HepG2 (cell line): Measurements from ENCODE around the gene NUP85. TPM values are rescaled to one million over a fixed set of nuclear protein-coding genes. Genes with fewer than 3 reads are reported as not detected.

Experiments
- AGO1 ChIP-seq: fragments of 200-400 bp; formaldehyde crosslinking; IDR thresholded peaks from 2 replicates; pipeline ENCODE4 v1.6.1; 2017; ENCODE audit warnings: mild to moderate bottlenecking, low read depth, low read length, moderate library complexity; ENCODE audit not compliant: poor library complexity, severe bottlenecking
- ARID2 ChIP-seq: sonication (generic); formaldehyde crosslinking; IDR thresholded peaks from 2 replicates; pipeline ENCODE4 v1.8.1; 2022; ENCODE audit warnings: mild to moderate bottlenecking, missing genetic modification reagents, borderline replicate concordance
- ARNT ChIP-seq: fragments of 450-650 bp; IDR thresholded peaks from 2 replicates; pipeline ENCODE4 v1.6.1; 2017
- FOXA1 ChIP-seq, 2 experiments: fragments of 450-650 bp in 1 of 2; sonication (generic) in 1 of 2; formaldehyde crosslinking in 1 of 2; IDR thresholded peaks; 2 replicates each; pipeline versions ENCODE4 v1.4.0 to v1.6.1; 2016 to 2020; ENCODE audit warnings: missing genetic modification reagents in 1 of 2
- GPN1 ChIP-seq: sonication (generic); formaldehyde crosslinking; IDR thresholded peaks from 2 replicates; pipeline ENCODE4 v1.5.1; 2020; ENCODE audit warnings: missing genetic modification reagents, borderline replicate concordance
- PCBP1 ChIP-seq: fragments of 200-400 bp; formaldehyde crosslinking; IDR thresholded peaks from 2 replicates; pipeline ENCODE4 v1.6.1; 2017; ENCODE audit warnings: mild to moderate bottlenecking, low read depth, low read length, borderline replicate concordance
- SNAPC2 ChIP-seq: sonication (generic); formaldehyde crosslinking; IDR thresholded peaks from 2 replicates; pipeline ENCODE4 v1.8.1; 2022; ENCODE audit warnings: mild to moderate bottlenecking, missing genetic modification reagents
- TAF1 ChIP-seq: sonication (generic); formaldehyde crosslinking; IDR thresholded peaks from 2 replicates; pipeline ENCODE4 v1.4.0; 2020; ENCODE audit warnings: missing genetic modification reagents
- ZNF121 ChIP-seq: sonication (generic); formaldehyde crosslinking; IDR thresholded peaks from 2 replicates; pipeline ENCODE4 v1.5.0; 2020; ENCODE audit warnings: mild to moderate bottlenecking, missing genetic modification reagents
- ZNF343 ChIP-seq: sonication (generic); formaldehyde crosslinking; IDR thresholded peaks from 2 replicates; pipeline ENCODE4 v1.4.0; 2020; ENCODE audit warnings: mild to moderate bottlenecking, missing genetic modification reagents
- ZNF724P ChIP-seq: sonication (generic); formaldehyde crosslinking; IDR thresholded peaks from 2 replicates; pipeline ENCODE4 v1.8.0; 2022; ENCODE audit warnings: missing genetic modification reagents, borderline replicate concordance
- ZNF747 ChIP-seq: sonication (generic); formaldehyde crosslinking; IDR thresholded peaks from 2 replicates; pipeline ENCODE4 v1.8.1; 2023; ENCODE audit warnings: missing genetic modification reagents, mild to moderate bottlenecking, borderline replicate concordance
- ZSCAN22 ChIP-seq: sonication (generic); formaldehyde crosslinking; IDR thresholded peaks from 2 replicates; pipeline ENCODE4 v1.4.0; 2020; ENCODE audit warnings: mild to moderate bottlenecking, missing genetic modification reagents
- polyA plus RNA-seq, 8 experiments: library from polyadenylated mRNA; depleted of rRNA in 3 of 8; stranded (reverse) in 7 of 8; unstranded in 1 of 8; fragments of >200 nt; fragmentation: Illumina TruSeq in 4 of 8; extraction: Trizol in 4 of 8; gene quantifications; 2 replicates each; pipeline versions ENCODE4 v1.2.1 to v1.2.3, GENCODE V29; 2011 to 2016; ENCODE audit warnings: low read depth in 4 of 8, missing spikeins in 1 of 8, mixed read lengths in 1 of 8; ENCODE audit not compliant: insufficient read depth in 1 of 8
- total RNA-seq, 5 experiments: library from RNA; depleted of rRNA; stranded (reverse); fragments of >200 nt; fragmentation: Illumina TruSeq; extraction: Trizol; gene quantifications; 2 replicates each; pipeline ENCODE4 v1.2.3, GENCODE V29; 2016; ENCODE audit warnings: low read depth in 1 of 5
- TF ChIP-seq, protein P1 (sequence below): fragments of 450-650 bp; IDR thresholded peaks from 2 replicates; pipeline ENCODE4 v1.6.1; 2017
- TF ChIP-seq, protein P2 (sequence below): sonication (generic); formaldehyde crosslinking; IDR thresholded peaks from 2 replicates; pipeline ENCODE4 v1.4.0; 2020; ENCODE audit warnings: missing genetic modification reagents, borderline replicate concordance
- TF ChIP-seq, protein P3 (sequence below): sonication (generic); formaldehyde crosslinking; IDR thresholded peaks from 2 replicates; pipeline ENCODE4 v1.8.0; 2022; ENCODE audit warnings: missing genetic modification reagents, mild to moderate bottlenecking, moderate library complexity, borderline replicate concordance
- TF ChIP-seq, protein P4 (sequence below): sonication (generic); formaldehyde crosslinking; IDR thresholded peaks from 2 replicates; pipeline ENCODE4 v1.4.0; 2020; ENCODE audit warnings: mild to moderate bottlenecking, missing genetic modification reagents, borderline replicate concordance

Gene NUP85
- total and polyA plus RNA-seq, 2 of the 13 experiments (the other 11 are each of a cell fraction or from before 2014, with no cell fraction given) = 89.1 to 124 TPM

DNA sequence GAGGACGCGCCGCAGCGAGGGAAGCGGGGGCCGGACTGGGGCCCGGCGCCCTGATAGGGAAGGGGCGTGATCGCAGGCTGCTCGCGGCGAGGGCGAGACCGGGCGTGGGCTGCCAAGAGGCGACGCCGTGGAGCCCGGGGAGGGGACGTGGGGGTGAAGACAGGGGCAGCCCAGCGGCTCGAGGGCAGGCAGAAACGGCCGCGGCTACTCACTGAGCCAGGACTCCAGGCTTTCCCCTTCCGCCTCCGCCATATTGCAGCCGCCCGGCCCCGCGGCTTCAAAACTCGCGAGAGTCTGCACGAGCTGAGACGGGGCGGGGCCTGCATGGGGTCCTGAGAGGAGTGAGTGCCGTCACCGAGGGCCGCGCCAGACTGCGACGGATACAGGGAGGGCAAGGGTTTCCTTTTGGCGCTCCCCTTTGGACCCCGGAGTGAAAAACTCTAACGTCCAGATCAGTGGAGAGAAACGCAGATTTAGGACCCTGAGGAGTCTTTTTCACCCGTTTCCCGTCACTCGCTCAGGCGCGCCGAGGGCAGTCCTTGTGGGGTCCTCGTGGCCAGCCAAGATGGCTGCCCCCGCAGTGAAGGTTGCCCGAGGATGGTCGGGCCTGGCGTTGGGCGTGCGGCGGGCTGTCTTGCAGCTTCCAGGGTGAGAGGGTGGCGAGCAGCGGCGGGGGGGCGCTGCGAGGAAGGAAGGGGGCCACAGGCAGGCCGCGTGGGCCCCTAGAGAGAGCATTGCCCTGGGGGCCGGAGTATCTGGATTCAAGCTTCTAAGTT, 56.0 kb downstream of the NUP85 start, which contains the start of the genes GGA3 and MRPS7 (continued):
- peak; percentile 17 for TF ChIP-seq ZNF724P (CRISPR knock-in tag)
- TF ChIP-seq, protein P1, sequence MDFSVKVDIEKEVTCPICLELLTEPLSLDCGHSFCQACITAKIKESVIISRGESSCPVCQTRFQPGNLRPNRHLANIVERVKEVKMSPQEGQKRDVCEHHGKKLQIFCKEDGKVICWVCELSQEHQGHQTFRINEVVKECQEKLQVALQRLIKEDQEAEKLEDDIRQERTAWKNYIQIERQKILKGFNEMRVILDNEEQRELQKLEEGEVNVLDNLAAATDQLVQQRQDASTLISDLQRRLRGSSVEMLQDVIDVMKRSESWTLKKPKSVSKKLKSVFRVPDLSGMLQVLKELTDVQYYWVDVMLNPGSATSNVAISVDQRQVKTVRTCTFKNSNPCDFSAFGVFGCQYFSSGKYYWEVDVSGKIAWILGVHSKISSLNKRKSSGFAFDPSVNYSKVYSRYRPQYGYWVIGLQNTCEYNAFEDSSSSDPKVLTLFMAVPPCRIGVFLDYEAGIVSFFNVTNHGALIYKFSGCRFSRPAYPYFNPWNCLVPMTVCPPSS = no peak
- no peak for TF ChIP-seq GPN1 (CRISPR knock-in tag)
- TF ChIP-seq ARNT = no peak
- TF ChIP-seq ZNF121 = no peak
- TF ChIP-seq, protein P2, sequence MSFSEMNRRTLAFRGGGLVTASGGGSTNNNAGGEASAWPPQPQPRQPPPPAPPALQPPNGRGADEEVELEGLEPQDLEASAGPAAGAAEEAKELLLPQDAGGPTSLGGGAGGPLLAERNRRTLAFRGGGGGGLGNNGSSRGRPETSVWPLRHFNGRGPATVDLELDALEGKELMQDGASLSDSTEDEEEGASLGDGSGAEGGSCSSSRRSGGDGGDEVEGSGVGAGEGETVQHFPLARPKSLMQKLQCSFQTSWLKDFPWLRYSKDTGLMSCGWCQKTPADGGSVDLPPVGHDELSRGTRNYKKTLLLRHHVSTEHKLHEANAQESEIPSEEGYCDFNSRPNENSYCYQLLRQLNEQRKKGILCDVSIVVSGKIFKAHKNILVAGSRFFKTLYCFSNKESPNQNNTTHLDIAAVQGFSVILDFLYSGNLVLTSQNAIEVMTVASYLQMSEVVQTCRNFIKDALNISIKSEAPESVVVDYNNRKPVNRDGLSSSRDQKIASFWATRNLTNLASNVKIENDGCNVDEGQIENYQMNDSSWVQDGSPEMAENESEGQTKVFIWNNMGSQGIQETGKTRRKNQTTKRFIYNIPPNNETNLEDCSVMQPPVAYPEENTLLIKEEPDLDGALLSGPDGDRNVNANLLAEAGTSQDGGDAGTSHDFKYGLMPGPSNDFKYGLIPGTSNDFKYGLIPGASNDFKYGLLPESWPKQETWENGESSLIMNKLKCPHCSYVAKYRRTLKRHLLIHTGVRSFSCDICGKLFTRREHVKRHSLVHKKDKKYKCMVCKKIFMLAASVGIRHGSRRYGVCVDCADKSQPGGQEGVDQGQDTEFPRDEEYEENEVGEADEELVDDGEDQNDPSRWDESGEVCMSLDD (CRISPR knock-in tag) = no peak
- TF ChIP-seq ZSCAN22 = no peak
- peak; percentile 90 for TF ChIP-seq PCBP1
- peak; percentile 99 for TF ChIP-seq TAF1 (CRISPR knock-in tag)
- TF ChIP-seq AGO1 = peak; percentile 66
- no peak; the same call in 1 of the 2 replicates for TF ChIP-seq ZNF343 (CRISPR knock-in tag)
- TF ChIP-seq SNAPC2 (CRISPR knock-in tag) = peak; percentile 87; the same call in 1 of the 2 replicates
- peak; percentile 87 for TF ChIP-seq ZNF747 (CRISPR knock-in tag)
- TF ChIP-seq, protein P3, sequence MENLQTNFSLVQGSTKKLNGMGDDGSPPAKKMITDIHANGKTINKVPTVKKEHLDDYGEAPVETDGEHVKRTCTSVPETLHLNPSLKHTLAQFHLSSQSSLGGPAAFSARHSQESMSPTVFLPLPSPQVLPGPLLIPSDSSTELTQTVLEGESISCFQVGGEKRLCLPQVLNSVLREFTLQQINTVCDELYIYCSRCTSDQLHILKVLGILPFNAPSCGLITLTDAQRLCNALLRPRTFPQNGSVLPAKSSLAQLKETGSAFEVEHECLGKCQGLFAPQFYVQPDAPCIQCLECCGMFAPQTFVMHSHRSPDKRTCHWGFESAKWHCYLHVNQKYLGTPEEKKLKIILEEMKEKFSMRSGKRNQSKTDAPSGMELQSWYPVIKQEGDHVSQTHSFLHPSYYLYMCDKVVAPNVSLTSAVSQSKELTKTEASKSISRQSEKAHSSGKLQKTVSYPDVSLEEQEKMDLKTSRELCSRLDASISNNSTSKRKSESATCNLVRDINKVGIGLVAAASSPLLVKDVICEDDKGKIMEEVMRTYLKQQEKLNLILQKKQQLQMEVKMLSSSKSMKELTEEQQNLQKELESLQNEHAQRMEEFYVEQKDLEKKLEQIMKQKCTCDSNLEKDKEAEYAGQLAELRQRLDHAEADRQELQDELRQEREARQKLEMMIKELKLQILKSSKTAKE = peak; percentile 38; the same call in 1 of the 2 replicates
- TF ChIP-seq, protein P4, sequence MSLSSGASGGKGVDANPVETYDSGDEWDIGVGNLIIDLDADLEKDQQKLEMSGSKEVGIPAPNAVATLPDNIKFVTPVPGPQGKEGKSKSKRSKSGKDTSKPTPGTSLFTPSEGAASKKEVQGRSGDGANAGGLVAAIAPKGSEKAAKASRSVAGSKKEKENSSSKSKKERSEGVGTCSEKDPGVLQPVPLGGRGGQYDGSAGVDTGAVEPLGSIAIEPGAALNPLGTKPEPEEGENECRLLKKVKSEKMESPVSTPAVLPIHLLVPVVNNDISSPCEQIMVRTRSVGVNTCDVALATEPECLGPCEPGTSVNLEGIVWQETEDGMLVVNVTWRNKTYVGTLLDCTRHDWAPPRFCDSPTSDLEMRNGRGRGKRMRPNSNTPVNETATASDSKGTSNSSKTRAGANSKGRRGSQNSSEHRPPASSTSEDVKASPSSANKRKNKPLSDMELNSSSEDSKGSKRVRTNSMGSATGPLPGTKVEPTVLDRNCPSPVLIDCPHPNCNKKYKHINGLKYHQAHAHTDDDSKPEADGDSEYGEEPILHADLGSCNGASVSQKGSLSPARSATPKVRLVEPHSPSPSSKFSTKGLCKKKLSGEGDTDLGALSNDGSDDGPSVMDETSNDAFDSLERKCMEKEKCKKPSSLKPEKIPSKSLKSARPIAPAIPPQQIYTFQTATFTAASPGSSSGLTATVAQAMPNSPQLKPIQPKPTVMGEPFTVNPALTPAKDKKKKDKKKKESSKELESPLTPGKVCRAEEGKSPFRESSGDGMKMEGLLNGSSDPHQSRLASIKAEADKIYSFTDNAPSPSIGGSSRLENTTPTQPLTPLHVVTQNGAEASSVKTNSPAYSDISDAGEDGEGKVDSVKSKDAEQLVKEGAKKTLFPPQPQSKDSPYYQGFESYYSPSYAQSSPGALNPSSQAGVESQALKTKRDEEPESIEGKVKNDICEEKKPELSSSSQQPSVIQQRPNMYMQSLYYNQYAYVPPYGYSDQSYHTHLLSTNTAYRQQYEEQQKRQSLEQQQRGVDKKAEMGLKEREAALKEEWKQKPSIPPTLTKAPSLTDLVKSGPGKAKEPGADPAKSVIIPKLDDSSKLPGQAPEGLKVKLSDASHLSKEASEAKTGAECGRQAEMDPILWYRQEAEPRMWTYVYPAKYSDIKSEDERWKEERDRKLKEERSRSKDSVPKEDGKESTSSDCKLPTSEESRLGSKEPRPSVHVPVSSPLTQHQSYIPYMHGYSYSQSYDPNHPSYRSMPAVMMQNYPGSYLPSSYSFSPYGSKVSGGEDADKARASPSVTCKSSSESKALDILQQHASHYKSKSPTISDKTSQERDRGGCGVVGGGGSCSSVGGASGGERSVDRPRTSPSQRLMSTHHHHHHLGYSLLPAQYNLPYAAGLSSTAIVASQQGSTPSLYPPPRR (CRISPR knock-in tag) = peak; percentile 43; the same call in 1 of the 2 replicates
- TF ChIP-seq FOXA1 (IDR thresholded peaks at IDR 0.05) = no peak
- no peak for TF ChIP-seq FOXA1 (CRISPR knock-in tag; IDR thresholded peaks at IDR 0.05)
- peak; percentile 86; the same call in 1 of the 2 replicates for TF ChIP-seq ARID2 (CRISPR knock-in tag)
